GM12878 (cell line): ENCODE results near the gene FOXN4. TPM values are rescaled to one million over a fixed set of nuclear protein-coding genes. Genes with fewer than 3 reads are reported as not detected.

Source experiments
- ATAC-seq: fragments of 200-7000 bp; cut with Tn5 transposase; 3 replicates; pipeline ENCODE4 v1.9.1; 2020; ENCODE audit warnings: mild to moderate bottlenecking, moderate library complexity
- BruUV-seq: library from RNA; stranded (reverse); fragments of 400-500 nt; replicated peaks from 2 replicates; lab custom pipeline; 2021; lab: Mats Ljungman, UMichigan
- CTCF ChIA-PET: fragments of 300-600 bp; sonication (Branson Sonifier 250); formaldehyde crosslinking; extraction: SDS; loops from one replicate; lab custom pipeline; 2021; ENCODE audit warnings: inconsistent platforms; lab: Yijun Ruan, JAX
- POLR2A ChIA-PET: fragments of 350-600 bp; formaldehyde crosslinking; extraction: SDS; loops from one replicate; lab custom pipeline; 2021; ENCODE audit warnings: inconsistent platforms; lab: Charles Lee
- RAD21 ChIA-PET: fragments of 300-600 bp; sonication (Branson Sonifier 250); formaldehyde crosslinking; loops from one replicate; lab custom pipeline; 2023; ENCODE audit warnings: antibody characterized with exemption; ENCODE audit not compliant: unreplicated experiment; lab: Charles Lee
- SMC1A ChIA-PET: fragments of 300-600 bp; sonication (Branson Sonifier 250); formaldehyde crosslinking; loops from one replicate; lab custom pipeline; 2023; ENCODE audit not compliant: unreplicated experiment, uncharacterized antibody; lab: Charles Lee
- DNase-seq: peaks from one replicate; pipeline ENCODE4 v3.0.0-alpha.2; 2011; ENCODE audit warnings: low read depth, low spot score
- FAIRE-seq: peaks from 3 replicates; lab custom pipeline; 2011; peaks lifted over from hg19 to GRCh38; lab: Jason Lieb, UNC
- H2AFZ ChIP-seq: 2 replicates; pipeline ENCODE4 v1.6.0; 2011; ENCODE audit warnings: low read depth, low read length, control low read depth; ENCODE audit not compliant: control insufficient read depth
- H3K27ac ChIP-seq: 2 replicates; pipeline ENCODE4 v1.5.1; 2011; ENCODE audit warnings: control low read depth; ENCODE audit not compliant: control insufficient read depth, insufficient read depth
- H3K27me3 ChIP-seq, 2 experiments: replicated peaks in 1 of 2; 2 replicates each; pipeline versions ENCODE4 v1.6.0 to v1.6.1; 2011; ENCODE audit warnings: low read length in 1 of 2; ENCODE audit not compliant: control insufficient read depth in 2 of 2, insufficient read depth in 2 of 2
- H3K36me3 ChIP-seq, 2 experiments: 2 replicates each; pipeline ENCODE4 v1.5.1; 2011; ENCODE audit warnings: low read length in 1 of 2; ENCODE audit not compliant: control insufficient read depth in 2 of 2, insufficient read depth in 2 of 2
- H3K4me1 ChIP-seq: 2 replicates; pipeline ENCODE4 v1.6.1; 2011; ENCODE audit warnings: mild to moderate bottlenecking, low read length, moderate library complexity, mixed read lengths; ENCODE audit not compliant: control insufficient read depth, insufficient read depth
- H3K4me2 ChIP-seq: 2 replicates; pipeline ENCODE4 v1.6.0; 2011; ENCODE audit warnings: control low read depth; ENCODE audit not compliant: control insufficient read depth, insufficient read depth
- H3K4me3 ChIP-seq: fragments of 200-600 bp; sonication (generic); 2 replicates; pipeline ENCODE4 v1.5.1; 2016
- H3K79me2 ChIP-seq: 2 replicates; pipeline ENCODE4 v1.6.0; 2011; ENCODE audit warnings: low read length; ENCODE audit not compliant: control insufficient read depth, insufficient read depth
- H3K9ac ChIP-seq: 2 replicates; pipeline ENCODE4 v1.8.0; 2011; ENCODE audit warnings: low read length, control low read depth, mixed read lengths; ENCODE audit not compliant: control insufficient read depth, insufficient read depth
- H3K9me3 ChIP-seq: replicated peaks from 3 replicates; pipeline ENCODE4 v1.5.1; 2011; ENCODE audit warnings: mild to moderate bottlenecking, low read length; ENCODE audit not compliant: control insufficient read depth, insufficient read depth
- H4K20me1 ChIP-seq: 2 replicates; pipeline ENCODE4 v1.6.0; 2011; ENCODE audit not compliant: control insufficient read depth, insufficient read depth
- BCL11A ChIP-seq: IDR thresholded peaks from 2 replicates; pipeline ENCODE4 v1.6.1; 2011; ENCODE audit warnings: low read depth, low read length
- CBFB ChIP-seq: IDR thresholded peaks from 2 replicates; pipeline ENCODE4 v1.6.1; 2016; ENCODE audit warnings: antibody characterized with exemption, low read depth
- ELK1 ChIP-seq: IDR thresholded peaks from 2 replicates; pipeline ENCODE4 v1.6.1; 2012; ENCODE audit warnings: low read depth, low read length, improper control_type of control experiment
- LARP7 ChIP-seq: fragments of 450-650 bp; IDR thresholded peaks from 2 replicates; pipeline ENCODE4 v1.6.1; 2017; ENCODE audit warnings: mild to moderate bottlenecking
- MEF2A ChIP-seq: IDR thresholded peaks from 2 replicates; pipeline ENCODE4 v1.6.1; 2011; ENCODE audit warnings: low read depth, mild to moderate bottlenecking, low read length, moderate library complexity; ENCODE audit not compliant: insufficient read depth
- MLLT1 ChIP-seq: fragments of 450-650 bp; IDR thresholded peaks from 2 replicates; pipeline ENCODE4 v1.6.1; 2016; ENCODE audit warnings: mild to moderate bottlenecking
- SMARCA5 ChIP-seq: fragments of 450-650 bp; IDR thresholded peaks from 2 replicates; pipeline ENCODE4 v1.6.1; 2017; ENCODE audit warnings: mild to moderate bottlenecking
- SP1 ChIP-seq: IDR thresholded peaks from one replicate; pipeline ENCODE4 v1.6.1; 2011; ENCODE audit warnings: low read depth, low read length
- ZNF207 ChIP-seq: fragments of 450-650 bp; IDR thresholded peaks from 2 replicates; pipeline ENCODE4 v1.6.1; 2014; ENCODE audit warnings: antibody characterized with exemption, mild to moderate bottlenecking, borderline replicate concordance
- ZNF384 ChIP-seq: IDR thresholded peaks from 2 replicates; pipeline ENCODE4 v1.6.1; 2012; ENCODE audit warnings: low read depth, mild to moderate bottlenecking, low read length, improper control_type of control experiment, borderline replicate concordance
- WGBS: methylation state at CpG from one replicate; pipeline ENCODE4 v1.1.6; 2016; ENCODE audit warnings: low lambda C conversion rate; ENCODE audit not compliant: insufficient replicate concordance, insufficient coverage; ENCODE audit errors: missing lambda C conversion rate; 5-methylcytosine and 5-hydroxymethylcytosine counted together
- in situ Hi-C: fragments of 300-500 bp; cut with MboI; formaldehyde crosslinking; loops from 9 replicates; pipeline ENCODE4 v1.14.3; 2018; ENCODE audit warnings: mixed read lengths
- intact Hi-C: fragments of 100-400 bp; cut with micrococcal nuclease; formaldehyde crosslinking; loops from one replicate; pipeline ENCODE4 v1.14.2; 2022; ENCODE audit not compliant: unreplicated experiment
- polyA plus RNA-seq, 11 experiments: library from polyadenylated mRNA; depleted of rRNA in 4 of 11; unstranded in 6 of 11; stranded (reverse) in 5 of 11; fragments of >200 nt; fragmentation: Nextera tagmentation in 4 of 11; fragmentation: Illumina TruSeq in 1 of 11; extraction: Ambion mirVana in 4 of 11; extraction: Trizol in 1 of 11; gene quantifications; 1 replicate in 1 of 11; 2 replicates in 10 of 11; pipeline versions ENCODE4 v1.2.1 to v1.2.3, GENCODE V29; 2011 to 2016; ENCODE audit warnings: inconsistent platforms in 2 of 11, missing spikeins in 2 of 11, low read depth in 1 of 11
- total RNA-seq, 4 experiments: library from RNA; depleted of rRNA in 3 of 4; stranded (reverse); fragments of >200 nt in 3 of 4; fragmentation: Illumina TruSeq in 1 of 4; extraction: Trizol in 1 of 4; gene quantifications; 2 replicates each; pipeline versions ENCODE4 v1.2.1 to v1.2.3, GENCODE V29; 2013 to 2021

Gene FOXN4
- total and polyA plus RNA-seq, 10 of the 15 experiments (the other 5 are each of a cell fraction or from before 2014, with no cell fraction given): not detected

- no TSS peak for BruUV-seq
- FAIRE-seq (no peak), DNase-seq (no peak), ATAC-seq (no peak)
- H3K4me1 ChIP-seq: no peaks in the 10 kb centered on the region
- intact Hi-C loops (no loop called here), in situ Hi-C loops (no loop called here)
- 44% methylated on average over 13 of the region's 13 CpGs for WGBS
- no peak overlapping the region for H2AFZ ChIP-seq
- no peaks in the 10 kb centered on the region for H3K79me2 ChIP-seq
- H3K9ac ChIP-seq: no peak overlapping the region
- H4K20me1 ChIP-seq: no peaks in the 10 kb centered on the region
- SMC1A ChIA-PET: interaction anchor here (0.8 kb wide), 1 partner anchor 14 kb away, joined by 3 read pairs; no protein-coding TSS in a partner anchor
- CTCF ChIA-PET: no interaction called here
- no peak overlapping the region for H3K4me3 ChIP-seq
- H3K4me2 ChIP-seq: no peak overlapping the region
- H3K27ac ChIP-seq: no peak overlapping the region
- H3K27me3 ChIP-seq: no peaks in the 10 kb centered on the region; a peak in 1 of 4 replicates
- RAD21 ChIA-PET: no interaction called here
- no peaks in the 10 kb centered on the region for H3K36me3 ChIP-seq
- POLR2A ChIA-PET: no interaction called here
- H3K9me3 ChIP-seq: no peaks in the 10 kb centered on the region
- TF ChIP-seq MLLT1 (no peak), CBFB (no peak), ELK1 (no peak), SMARCA5 (no peak), SP1 (no peak)
Observed at GRCh38 chr12:109279525-109279924, 29.6 kb downstream of the FOXN4 start.

- in situ Hi-C loops: no loop called here
- no peaks in the 10 kb centered on the region for H4K20me1 ChIP-seq
- RAD21 ChIA-PET: no interaction called here
- BruUV-seq: no TSS peak
- no peak for DNase-seq
- no peak for ATAC-seq
- no peak overlapping the region for H3K4me2 ChIP-seq
- no peak for FAIRE-seq
- H3K27me3 ChIP-seq: no peaks in the 10 kb centered on the region; a peak in 1 of 4 replicates
- no peak overlapping the region for H3K4me3 ChIP-seq
- TF ChIP-seq ZNF384 (no peak), LARP7 (no peak), MEF2A (no peak), ZNF207 (no peak), BCL11A (no peak)
- TF ChIP-seq, all 136 proteins: peak for 0
- H3K4me1 ChIP-seq: no peaks in the 10 kb centered on the region
- ChIA-PET CTCF (no interaction called here), POLR2A (no interaction called here), SMC1A (interaction anchor here (0.8 kb wide), 1 partner anchor 13 kb away, joined by 3 read pairs; no protein-coding TSS in a partner anchor)
- no peaks in the 10 kb centered on the region for H3K36me3 ChIP-seq
- intact Hi-C loops: no loop called here
- H3K9ac ChIP-seq: no peak overlapping the region
- H3K27ac ChIP-seq: no peak overlapping the region
- H2AFZ ChIP-seq: no peak overlapping the region
- 66% methylated on average over 10 of the region's 10 CpGs for WGBS
- H3K79me2 ChIP-seq: no peaks in the 10 kb centered on the region
- no peaks in the 10 kb centered on the region for H3K9me3 ChIP-seq
Observed at GRCh38 chr12:109278912-109279311, 30.2 kb downstream of the FOXN4 start.
